CD4-positive, alpha-beta T cell treated with Interleukin-12 subunit alpha and Interleukin-12 subunit beta, for 1 hour (primary cell): Measurements from ENCODE around the gene PDLIM5.

Experiments
- DNase-seq: peaks from one replicate; pipeline ENCODE4 v3.0.0-alpha.2; 2020

Gene PDLIM5

GRCh38 chr4:94428884-94429283 is 22.9 kb upstream of the PDLIM5 start:
- DNase-seq: no peak

- DNase-seq: no peak
These were observed 21.3 kb upstream of the PDLIM5 start for GRCh38 chr4:94430406-94430805.

- DNase-seq: no peak
These were observed 20.4 kb upstream of the PDLIM5 start for GRCh38 chr4:94431388-94431787.

- DNase-seq: no peak
These were observed 17.2 kb upstream of the PDLIM5 start for GRCh38 chr4:94434505-94434904.

GRCh38 chr4:94435874-94436273 is 15.9 kb upstream of the PDLIM5 start:
- no peak for DNase-seq

- DNase-seq: no peak
These were observed 15.2 kb upstream of the PDLIM5 start for GRCh38 chr4:94436512-94436911.

- no peak for DNase-seq
These were observed 12.1 kb upstream of the PDLIM5 start for GRCh38 chr4:94439606-94440005.

GRCh38 chr4:94441838-94442237 is 9.9 kb upstream of the PDLIM5 start:
- DNase-seq: no peak

GRCh38 chr4:94442251-94442650 is 9.5 kb upstream of the PDLIM5 start:
- no peak for DNase-seq

- DNase-seq: no peak
These were observed 5.4 kb upstream of the PDLIM5 start for GRCh38 chr4:94446386-94446785.

- DNase-seq: no peak
These were observed 3.9 kb upstream of the PDLIM5 start for GRCh38 chr4:94447754-94448411.

GRCh38 chr4:94448815-94449375 is 2.8 kb upstream of the PDLIM5 start:
- no peak for DNase-seq

GRCh38 chr4:94451051-94451694 is 569 bp upstream of the PDLIM5 start:
- no peak for DNase-seq

GRCh38 chr4:94452476-94453371 is 982 bp downstream of the PDLIM5 start:
- no peak for DNase-seq

GRCh38 chr4:94453391-94453963 is 1.7 kb downstream of the PDLIM5 start:
- DNase-seq: no peak

- no peak for DNase-seq
These were observed 2.7 kb downstream of the PDLIM5 start for GRCh38 chr4:94454405-94454804.

- no peak for DNase-seq
These were observed 3.3 kb downstream of the PDLIM5 start for GRCh38 chr4:94455081-94455480.

GRCh38 chr4:94457692-94458106 is 6.0 kb downstream of the PDLIM5 start:
- no peak for DNase-seq

GRCh38 chr4:94458682-94459081 is 6.9 kb downstream of the PDLIM5 start:
- no peak for DNase-seq

- no peak for DNase-seq
These were observed 7.9 kb downstream of the PDLIM5 start for GRCh38 chr4:94459462-94460161.

GRCh38 chr4:94461506-94461905 is 9.8 kb downstream of the PDLIM5 start:
- no peak for DNase-seq

- DNase-seq: no peak
These were observed 10.8 kb downstream of the PDLIM5 start for GRCh38 chr4:94462572-94462971.
